Activated T-cell treated with anti-CD3 and anti-CD28 coated beads for 48 hours (primary cell): ENCODE results near the gene STAC.

Source experiments
- DNase-seq: peaks from one replicate; pipeline ENCODE4 v3.0.0-alpha.2; 2020; ENCODE audit warnings: low read depth

Gene STAC, protein sequence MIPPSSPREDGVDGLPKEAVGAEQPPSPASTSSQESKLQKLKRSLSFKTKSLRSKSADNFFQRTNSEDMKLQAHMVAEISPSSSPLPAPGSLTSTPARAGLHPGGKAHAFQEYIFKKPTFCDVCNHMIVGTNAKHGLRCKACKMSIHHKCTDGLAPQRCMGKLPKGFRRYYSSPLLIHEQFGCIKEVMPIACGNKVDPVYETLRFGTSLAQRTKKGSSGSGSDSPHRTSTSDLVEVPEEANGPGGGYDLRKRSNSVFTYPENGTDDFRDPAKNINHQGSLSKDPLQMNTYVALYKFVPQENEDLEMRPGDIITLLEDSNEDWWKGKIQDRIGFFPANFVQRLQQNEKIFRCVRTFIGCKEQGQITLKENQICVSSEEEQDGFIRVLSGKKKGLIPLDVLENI

DNA sequence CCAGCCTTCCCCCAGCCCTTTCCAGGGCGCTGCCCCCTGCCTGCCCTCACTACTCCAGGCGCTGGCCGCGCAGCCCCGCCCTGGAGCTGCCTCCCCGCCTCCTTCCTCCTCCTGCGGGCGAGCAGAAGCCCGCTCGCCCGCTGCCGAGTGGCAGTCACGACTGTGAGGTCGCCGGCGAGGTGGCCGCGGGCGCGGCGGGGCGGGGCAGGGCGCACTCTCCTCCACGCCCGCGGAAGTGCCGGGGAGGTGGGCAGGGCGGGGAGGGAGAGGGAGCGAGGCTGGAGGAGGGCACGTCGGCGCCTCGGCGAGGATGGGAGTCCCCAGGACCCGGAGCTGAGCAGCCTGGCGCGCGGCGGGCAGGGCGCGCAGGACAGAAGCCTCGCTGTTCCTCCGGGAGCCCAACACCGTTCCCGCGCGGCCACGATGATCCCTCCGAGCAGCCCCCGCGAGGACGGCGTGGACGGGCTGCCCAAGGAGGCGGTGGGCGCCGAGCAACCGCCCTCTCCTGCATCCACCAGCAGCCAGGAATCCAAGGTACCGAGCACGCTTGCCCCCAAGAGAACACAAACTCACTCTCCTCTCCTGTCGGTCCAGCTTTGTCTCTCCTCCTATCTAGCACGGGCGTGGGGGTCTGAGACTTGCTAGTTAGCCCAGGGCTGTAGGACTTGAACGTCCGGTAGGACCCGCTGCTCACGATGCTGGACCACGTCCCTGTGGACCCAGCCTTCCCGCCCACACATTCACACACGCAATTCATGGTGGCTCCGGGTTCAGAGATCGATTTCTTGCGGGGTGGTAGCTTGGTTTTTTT is at the start of gene STAC:
Gene STAC (plus strand): TSS at position 284 of the 811 bp plus-strand sequence. CDS start 140 bp downstream, at position 424.
- peak; percentile 9 for DNase-seq

DNA sequence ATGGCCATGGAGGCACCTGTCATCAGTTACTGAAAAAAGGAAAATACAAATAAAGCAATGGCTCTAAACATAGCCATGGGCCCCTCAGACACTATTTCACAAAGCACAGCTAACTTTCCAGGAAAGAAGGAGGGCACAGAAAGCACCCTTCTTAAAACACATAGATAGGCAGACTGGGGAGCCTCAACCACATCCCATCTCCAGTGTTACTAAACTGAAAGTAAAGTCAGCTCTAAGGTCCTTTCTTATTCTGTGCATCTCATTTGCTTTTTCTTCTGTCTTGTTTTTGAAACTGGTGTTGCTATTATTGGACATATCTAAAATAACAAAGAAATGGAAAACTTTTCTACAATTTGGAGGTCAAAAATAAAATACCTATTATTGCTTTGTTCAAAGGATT is 48.2 kb upstream of the STAC start:
- DNase-seq = no peak

DNA sequence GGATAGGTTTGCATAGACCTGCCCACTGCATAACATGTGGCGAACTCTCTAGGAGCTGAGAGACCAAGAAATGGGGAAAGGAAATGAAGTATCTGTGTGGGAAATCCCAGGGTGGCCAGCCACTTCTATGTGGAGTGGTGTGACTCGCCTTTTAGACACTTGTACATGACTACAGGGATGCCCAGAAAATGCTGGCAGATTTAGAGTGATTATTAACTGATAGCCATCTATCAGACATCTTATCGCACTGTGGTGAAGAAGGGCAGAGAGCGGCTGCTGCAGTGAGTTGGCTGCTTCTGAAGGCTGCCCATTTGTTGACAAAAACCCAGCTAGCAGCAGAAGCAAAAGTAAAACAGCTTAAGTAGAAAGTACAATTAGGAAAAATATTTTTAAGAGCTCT is 18.1 kb upstream of the STAC start:
- DNase-seq = no peak

DNA sequence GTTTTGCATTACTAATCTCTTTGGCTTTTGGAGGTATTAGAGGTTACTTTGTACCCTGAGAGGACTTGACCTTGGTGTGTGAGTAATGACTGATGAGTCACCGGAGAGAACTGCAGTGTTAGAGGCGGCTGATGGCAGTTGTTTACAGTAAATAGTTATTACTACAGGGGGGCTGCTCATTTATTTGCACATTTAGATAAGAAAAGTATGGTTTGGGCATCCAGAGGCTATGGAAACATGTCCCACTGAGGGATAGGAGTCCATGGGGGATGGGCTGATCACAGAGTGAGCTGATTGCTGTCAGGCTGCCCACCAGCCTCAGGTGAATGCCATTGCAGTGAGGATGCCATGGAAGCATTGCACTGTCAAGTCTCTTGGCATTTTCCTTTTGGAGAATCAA is 17.3 kb upstream of the STAC start:
- no peak for DNase-seq

DNA sequence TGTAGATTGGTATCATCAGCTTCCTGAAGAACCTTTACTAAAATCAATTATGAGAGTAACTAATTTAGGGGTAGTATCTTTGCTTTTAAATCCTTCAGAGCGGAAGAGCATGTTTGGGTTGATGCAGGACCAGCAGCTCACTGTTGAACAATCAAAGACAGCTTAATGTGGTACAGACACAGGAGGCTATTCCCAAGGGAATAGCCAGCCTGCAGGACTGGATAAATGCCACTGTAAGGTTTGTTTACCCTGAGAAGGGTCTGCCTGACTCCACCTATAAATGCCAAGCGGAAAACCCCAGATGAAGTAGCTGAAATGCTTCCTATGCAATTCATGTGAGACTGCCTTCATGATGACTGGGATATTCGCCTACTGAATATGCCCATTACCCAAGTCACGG is 16.0 kb upstream of the STAC start:
- DNase-seq = no peak

DNA sequence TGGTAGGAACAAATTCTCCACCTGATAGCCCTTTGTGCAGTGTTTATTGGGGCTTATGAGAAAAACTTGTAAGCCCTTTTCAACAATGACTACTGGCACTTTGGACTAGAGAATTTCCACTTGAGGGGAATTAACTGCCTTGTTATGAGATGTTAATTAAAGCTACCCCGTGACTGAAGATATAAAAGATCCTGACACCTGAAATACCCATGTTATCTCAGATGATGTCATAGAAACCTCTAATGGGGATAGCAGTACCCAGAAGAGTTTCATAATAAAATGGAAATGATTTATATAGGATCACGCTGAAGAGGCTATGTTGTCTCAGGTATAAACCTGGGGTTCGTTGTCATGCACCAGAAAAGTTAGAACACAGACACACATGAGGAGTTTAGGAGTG is 14.5 kb upstream of the STAC start:
- DNase-seq = no peak

DNA sequence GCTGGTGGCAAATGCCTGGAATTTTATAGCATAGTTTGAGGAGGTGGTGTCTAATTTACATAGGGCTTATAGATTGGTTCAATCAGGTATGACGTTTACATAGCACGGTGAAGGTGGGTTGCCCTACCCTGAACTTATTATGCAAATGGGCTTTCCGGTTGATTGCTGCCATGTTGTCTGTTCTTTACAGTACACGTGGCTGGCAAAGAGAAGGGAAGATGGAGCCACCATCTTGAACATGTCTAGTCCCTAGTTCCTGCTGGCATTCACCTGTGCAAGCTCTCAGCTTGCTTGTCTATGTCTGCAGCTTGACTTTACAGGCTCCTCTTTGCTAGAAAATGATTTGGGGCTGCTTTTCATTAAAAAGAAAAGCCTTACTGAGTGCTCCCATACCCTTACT is 14.0 kb upstream of the STAC start:
- DNase-seq = no peak

DNA sequence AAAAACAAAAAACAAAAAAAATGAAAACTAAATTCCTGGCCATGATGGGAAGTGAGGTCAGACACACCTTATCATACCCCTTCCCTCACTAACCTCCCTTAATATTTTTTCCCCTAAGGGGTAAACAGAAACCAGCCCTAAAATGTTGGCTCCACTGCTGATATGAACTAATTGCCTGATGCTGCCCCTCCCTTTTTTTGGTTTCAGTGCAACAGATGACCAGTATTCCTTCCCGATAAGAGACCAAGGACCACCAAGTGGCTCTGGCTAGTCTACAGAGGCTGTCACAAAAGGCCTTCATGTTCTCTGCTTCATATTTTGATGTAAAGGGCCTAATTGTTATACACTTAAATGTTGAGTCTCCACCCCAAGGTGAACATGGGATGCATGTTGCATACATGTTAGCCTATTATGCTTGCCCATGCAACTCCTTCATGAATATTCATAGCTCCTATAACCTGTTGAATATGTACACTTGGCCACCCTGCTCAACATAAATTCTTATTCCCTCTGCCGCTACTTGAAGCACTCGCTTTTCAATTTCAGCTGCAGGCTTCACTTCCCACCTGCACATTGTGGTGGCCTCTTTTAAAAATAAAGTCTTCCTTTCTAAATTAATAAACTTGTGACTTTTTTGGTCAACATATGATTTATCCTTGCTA is 12.3 kb upstream of the STAC start:
- DNase-seq = no peak

DNA sequence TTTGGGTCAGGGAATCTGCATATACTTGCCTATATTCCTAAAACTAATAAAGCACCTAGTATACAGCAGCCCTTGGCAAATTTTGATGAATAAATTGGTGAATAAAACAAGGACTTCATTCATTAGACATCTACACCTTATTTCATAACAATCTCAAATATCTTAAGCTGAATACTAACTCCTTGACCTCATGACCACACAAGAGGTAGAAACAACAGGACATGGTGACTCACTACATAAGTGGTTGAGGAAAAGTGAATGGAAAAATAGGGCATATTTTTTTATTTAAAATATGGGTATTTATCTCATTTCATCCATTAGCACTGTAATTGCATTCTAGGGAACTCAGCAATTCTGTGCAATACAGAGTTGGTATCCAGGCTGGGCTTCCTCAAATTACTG is 7.8 kb upstream of the STAC start:
- no peak for DNase-seq

DNA sequence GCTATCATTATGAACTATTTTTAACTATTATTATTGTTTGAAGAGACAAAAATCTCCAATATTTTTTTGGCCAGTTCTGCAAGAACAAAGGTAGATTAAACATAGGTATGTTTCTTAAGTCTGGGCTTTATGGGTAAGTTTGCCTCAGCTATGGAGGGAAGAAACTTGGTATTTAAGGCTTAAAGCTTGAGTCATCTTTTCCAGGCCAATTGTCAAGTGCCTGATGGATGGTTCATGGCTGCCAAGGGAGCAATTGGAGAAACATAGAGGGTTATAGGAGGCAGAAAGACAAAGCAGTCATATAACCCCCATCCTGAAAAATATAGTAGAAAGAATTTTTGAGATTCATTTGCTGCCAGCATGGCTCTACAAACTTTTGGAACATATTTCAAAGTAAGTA is 7.2 kb upstream of the STAC start:
- DNase-seq = no peak

DNA sequence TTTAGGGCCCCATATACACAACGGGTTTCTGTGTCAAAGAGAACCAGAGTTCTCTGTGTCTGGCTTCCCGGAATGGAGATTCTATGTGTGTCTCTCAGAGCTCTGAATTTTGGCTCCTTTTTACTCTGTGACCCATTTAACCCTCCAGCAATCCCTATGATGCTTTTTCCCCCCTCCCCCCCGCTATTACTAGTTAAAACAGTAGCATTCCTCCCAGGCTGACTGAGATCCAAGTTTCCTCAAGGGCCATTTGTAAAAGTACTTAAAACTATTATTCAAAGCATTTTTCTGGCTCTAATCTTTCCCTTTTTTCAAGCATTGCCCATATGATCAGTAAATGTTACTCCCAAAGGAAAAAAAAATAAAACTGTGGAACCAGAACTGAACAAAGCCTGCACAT is 6.6 kb upstream of the STAC start:
- no peak for DNase-seq

DNA sequence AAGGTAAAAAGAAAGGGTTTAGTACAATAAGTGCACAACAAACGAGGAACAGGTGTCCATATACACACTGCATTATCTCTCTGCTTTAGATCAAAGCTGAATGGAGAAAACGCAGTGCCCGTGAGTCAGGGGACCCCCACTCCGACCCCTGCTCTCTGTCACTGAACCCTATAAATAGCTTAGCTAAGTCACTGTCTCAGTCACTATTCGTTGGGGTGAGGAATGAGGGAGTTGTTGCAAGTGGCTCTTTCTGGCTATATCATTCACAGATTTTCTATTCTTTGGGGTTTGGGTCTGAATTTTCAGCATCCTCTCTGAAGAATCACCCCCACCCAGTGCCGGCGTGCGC is 458 bp upstream of the STAC start:
- no peak for DNase-seq

DNA sequence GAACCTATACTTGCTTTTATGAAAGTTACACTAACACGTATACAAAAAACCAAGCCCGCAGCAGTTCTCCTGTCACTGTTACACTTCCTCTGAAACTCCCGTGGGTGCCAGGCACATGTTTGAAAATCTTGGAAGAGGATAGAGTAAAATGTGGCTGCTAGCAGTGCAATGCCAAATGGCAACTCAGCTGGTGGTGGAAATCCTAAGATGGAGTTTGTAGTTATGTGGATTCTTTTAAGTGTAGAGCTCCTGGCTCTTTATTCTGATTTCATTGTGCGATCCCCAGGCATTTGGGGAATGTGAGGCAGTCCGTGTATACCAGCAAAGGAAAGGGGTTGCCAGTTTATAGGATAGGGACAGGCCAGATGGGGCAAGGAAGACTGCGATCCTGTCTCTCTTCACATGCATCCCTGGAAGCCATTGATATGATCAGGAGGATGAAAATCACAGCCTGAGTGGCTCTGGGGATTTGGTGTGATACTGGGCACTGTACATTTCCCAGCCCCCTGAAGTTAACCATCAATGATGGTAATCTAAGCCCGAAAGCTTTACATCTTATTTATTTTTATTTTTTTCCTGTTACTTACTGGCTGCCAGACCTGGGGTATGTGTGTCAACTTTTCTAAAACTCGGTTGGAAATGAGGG is 1.1 kb downstream of the STAC start:
- no peak for DNase-seq

DNA sequence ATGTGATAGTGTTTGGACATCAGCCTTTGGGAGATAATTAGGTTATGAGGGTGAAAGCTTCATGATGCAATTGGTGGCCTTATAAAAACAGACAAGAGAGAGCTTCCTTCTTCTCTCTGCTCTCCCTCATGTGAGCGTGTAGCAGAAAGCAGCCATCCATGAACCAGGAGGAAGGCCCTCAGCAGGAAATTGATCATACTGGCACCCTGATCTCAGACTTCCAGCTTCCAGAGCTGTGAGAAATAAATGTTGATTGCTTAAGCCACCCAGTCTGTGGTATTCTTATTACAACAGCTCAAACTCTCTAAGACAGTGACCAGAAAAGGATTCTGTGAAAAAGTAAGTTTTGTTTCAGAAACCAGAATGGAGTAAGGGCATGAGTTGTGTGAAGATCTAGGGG is 13.3 kb downstream of the STAC start:
- no peak for DNase-seq

DNA sequence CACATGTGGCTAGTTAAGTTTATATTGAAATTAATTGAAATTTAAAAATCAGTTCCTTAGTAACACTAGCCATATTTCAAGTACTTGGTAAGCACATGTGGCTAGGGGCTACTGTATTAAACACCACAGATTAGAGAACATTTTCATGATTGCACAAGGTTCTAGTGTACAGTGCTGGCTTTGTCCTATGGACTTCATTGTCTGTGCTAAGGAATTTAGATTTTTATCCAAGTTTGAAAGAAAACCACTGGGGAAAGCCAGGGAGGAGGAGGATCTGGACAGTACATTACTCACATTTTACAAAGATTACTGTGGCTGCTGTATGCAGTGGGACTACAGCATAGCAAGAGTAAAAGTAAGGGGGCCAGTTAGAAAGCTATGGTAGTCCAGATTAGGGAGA is 13.9 kb downstream of the STAC start:
- DNase-seq = no peak

DNA sequence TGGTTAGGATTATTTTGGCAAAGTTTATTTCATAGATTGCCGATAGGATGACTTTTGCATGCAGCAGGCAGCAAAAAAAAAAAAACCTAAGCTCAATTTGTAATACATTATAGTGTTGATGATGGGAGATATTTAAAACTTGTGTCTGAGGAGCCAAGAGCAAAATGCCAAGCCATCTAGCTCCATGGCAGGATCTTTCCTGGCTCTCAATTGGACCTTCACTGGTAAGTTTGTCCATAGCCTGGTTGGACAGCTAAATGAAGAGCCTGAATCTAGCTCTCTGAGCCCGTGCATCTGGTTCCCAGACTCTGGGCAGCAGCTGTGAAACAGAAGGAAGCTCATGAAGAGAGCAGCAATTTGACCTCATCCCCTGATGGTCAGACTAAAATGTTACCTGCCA is 17.5 kb downstream of the STAC start:
- DNase-seq = no peak

DNA sequence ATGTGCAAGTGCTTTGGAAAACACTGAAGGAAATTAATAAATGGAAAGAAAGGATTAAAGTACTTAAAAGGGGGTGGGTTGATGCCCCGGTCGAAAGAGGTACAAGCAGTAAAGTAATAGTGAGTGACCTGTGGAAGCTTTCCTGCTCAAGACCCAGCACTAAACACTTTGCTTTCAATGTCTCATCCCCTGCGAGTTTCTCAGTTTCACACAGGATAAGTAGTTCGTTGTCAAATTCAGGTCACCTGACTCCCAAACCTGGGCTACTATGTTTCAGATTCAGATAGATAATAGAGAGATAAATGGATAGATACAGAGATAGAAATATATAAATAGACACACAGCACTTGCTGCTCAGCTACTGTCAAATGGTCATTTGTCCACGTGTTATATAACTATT is 19.6 kb downstream of the STAC start:
- DNase-seq = no peak

DNA sequence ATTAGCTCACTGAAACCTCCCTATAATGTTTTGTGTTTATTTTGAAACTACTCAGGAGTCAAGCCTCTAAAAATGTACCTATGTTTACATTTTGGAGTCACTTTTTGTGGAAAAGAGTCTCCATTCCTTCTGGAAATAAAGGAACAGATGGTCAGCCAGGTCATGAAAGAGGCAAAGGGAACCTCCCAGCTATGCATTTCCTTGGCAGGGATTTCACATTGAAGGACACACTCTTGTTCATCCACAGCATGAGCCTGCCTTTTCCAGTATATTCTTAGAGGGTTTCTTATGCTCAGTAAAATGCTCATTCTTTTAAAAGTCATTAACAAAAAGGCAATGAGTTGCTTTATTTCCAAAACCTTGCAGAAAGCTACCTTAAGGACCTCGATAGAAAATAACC is 20.8 kb downstream of the STAC start:
- DNase-seq = no peak

DNA sequence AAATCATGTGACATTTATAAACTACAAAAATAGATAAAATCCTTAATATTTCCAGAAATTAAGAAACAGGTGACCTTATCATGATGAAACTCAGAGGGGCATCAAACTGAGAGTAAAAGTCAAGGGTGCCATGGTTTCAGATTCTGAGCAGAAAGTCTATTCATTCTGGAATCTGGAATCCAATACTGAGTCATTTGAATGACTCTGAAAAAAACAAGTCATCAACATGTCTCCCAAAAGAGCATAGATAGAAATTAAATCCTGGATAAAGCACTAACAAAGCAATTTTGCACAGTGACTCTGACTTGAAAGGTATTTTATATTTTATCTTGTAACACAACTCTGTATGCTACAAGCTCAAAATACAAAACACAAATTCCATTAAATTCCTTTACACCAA is 23.4 kb downstream of the STAC start:
- DNase-seq = no peak

DNA sequence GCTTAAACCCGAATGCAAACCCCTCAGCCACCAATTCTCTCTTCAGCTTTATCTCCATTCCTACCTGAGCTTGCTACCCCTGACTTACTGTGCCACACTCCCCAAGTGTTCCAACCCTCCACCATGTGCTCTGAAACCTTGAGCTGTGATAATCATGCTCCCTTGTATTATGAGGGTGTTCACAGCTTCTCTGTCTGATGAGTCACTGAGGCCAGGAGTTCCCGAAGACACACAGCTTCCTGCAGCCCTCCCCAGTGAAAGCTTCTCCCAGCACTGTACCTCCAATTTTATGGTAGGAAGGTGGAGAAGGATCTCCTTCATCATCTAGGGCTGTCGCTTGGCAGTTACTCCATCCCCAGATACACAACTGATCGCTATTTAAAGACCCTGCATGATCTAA is 24.9 kb downstream of the STAC start:
- DNase-seq = no peak

DNA sequence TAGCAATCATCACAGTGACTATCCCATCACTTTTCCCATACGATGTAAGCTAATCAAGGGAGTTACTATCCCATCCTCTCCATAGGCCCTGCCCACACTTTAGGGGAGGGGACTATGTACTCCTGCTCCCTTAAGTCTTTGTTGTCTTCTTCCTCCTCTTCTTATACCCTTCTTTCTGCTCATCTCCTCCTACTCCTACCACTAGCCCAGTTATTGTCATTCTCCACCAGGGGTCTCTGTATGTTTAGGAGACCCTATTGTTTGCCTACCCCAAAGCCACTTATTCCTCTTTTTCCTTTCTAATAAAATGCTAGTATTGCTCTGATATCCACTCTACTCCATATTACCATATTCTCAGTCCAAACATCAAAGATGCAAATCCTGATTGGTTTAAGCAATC is 27.8 kb downstream of the STAC start:
- DNase-seq = no peak

DNA sequence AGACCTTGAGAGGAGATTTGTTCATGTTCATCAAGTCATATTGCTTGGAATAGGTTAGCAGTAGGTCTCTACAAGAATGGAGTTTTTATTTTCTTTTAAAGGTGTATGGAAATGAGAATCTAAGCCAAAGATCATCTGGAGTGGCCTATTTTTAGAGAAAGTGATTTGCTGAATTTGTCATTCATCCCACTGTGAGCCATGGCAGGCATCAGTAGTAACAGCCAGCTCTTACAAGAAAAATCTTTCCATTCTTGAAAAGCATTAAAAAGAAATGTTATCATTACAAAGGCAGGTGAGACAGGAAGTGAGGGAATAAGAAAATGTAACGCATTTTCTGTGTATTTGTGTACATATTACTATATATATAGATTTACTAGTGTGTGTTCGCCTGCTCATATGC is 29.6 kb downstream of the STAC start:
- DNase-seq = no peak

DNA sequence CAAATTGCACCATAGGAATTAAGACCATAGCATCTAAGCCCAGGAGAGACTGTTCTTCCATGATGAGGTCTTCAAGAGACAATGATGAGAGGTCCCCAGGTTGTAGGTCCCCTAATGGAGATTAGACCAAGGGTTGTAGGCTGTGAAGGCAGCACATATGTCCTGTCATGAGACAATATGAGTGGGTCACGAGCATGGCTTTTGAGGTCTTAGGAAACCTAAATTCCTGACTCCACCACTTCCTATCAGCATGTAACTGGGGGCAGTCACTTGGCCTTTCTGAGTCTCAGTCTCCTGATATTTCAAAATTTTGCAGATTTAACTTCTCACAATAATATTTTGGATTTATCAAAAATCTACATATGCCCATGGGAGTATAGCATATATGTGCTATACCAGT is 31.3 kb downstream of the STAC start:
- no peak for DNase-seq
